GM12864 (cell line): ENCODE data around the gene RYR2.
"Not testable (repeated sequence)": the region's sequence is repeated elsewhere in the genome, so short reads cannot be mapped to it uniquely, and the experiment has no call there.

Experiments
- DNase-seq: peaks from one replicate; pipeline ENCODE4 v3.0.0-alpha.2; 2011; ENCODE audit warnings: low read depth
- H3K4me3 ChIP-seq: 2 replicates; pipeline ENCODE4 v1.5.1; 2011; ENCODE audit warnings: mild to moderate bottlenecking, low read depth, low read length, control low read depth
- CTCF ChIP-seq: IDR thresholded peaks from 2 replicates; pipeline ENCODE4 v1.5.1; 2011; ENCODE audit warnings: low read depth, mild to moderate bottlenecking, moderate library complexity, low read length, control low read depth, inconsistent platforms; ENCODE audit errors: missing control alignments

The RYR2 gene

DNA sequence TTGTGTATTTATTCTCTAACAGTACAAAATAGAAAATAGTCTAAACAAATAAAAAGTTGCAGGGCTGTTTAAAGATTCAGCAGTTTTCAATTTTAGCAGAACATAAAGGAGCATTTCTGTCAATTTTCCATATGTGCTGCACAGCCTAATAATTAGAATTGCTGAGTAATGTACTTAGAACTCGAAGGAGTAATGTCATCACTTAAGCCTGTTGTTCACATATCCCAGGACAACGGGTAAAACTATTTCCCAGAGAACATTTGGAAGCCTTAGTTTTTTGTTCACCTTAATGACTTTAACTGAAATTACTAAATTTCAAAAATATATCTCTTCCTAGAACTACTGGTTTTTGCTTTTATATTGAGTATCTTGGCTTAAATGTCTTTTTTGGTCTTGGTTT lies 767.1 kb downstream of the RYR2 start:
- TF ChIP-seq CTCF = no peak
- no peak for DNase-seq
- H3K4me3 ChIP-seq = no peak overlapping the region

DNA sequence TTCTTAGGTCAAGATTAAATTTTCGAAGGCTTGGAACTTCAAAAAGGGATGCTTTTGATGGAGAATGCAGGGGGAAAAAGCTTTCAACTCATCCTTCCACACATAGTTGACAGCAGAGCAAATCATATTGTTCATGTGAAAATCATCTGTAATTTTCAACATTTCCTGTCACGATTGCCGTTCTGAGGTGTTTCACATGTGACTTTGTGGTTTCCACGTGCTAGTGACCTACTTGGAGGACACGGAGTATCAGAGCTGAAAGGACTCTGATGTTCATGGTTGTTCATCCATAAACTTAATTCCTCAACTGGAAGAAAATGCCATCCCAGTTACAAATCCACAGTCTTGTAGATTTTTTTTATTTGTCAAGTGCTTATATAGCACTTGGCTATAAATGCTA lies 769.6 kb downstream of the RYR2 start:
- TF ChIP-seq CTCF = no peak
- H3K4me3 ChIP-seq = no peak overlapping the region
- DNase-seq = no peak

- no peak for TF ChIP-seq CTCF
- H3K4me3 ChIP-seq = no peak overlapping the region
- no peak for DNase-seq
These were observed 770.1 kb downstream of the RYR2 start for GRCh38 chr1:237812061-237812460.

- no peak for DNase-seq
- TF ChIP-seq CTCF = peak; percentile 47
These were observed 772.4 kb downstream of the RYR2 start for GRCh38 chr1:237814319-237814924.

GRCh38 chr1:237817277-237817676 lies 775.3 kb downstream of the RYR2 start:
- TF ChIP-seq CTCF = no peak
- DNase-seq = no peak
- H3K4me3 ChIP-seq = no peak overlapping the region

More at GRCh38 chr1:237814319-237814924, 772.4 kb downstream of the RYR2 start:
- no peak overlapping the region for H3K4me3 ChIP-seq

DNA sequence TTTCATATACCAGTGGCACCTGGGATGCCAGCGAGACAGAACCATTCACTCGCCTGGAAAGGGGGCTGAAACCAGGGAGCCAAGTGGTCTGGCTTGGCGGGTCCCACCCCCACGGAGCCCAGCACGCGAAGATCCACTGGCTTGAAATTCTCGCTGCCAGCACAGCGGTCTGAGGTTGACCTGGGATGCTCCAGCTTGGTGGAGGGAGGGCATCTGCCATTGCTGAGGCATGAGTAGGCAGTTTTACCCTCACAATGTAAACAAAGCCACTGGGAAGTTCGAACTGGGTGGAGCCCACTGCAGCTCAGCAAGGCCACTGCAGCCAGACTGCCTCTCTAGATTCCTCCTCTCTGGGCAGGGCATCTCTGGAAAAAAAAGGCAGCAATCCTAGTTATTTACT lies 778.6 kb downstream of the RYR2 start:
- not testable (repeated sequence) for H3K4me3 ChIP-seq, DNase-seq

DNA sequence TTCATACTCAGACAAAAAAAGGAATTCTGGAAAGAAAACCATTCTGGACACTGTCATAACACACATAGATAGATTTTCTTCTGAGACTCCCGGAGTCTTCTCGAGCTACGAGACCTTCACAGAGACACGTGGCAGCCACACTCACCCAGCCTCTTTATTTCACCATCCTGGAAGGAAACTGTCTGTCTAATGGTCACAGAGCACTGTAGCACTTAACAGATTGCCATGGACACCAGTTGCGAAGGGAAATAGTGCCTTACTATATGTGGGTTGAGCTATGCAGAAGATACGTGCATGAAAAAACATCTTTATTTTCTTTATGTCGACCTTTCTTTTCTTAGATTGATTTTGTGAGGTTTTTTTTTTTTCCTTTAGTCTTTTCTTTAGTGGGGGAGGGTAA lies 790.9 kb downstream of the RYR2 start:
- DNase-seq = no peak
- no peak for TF ChIP-seq CTCF
- H3K4me3 ChIP-seq = no peak overlapping the region
